CD4-positive, alpha-beta memory T cell (primary cell): Measurements from ENCODE around the gene TAS2R41. TPM values are rescaled to one million over a fixed set of nuclear protein-coding genes. Genes with fewer than 3 reads are reported as not detected.
"Not testable (repeated sequence)": the region's sequence is repeated elsewhere in the genome, so short reads cannot be mapped to it uniquely, and the experiment has no call there.

Experiments
- CTCF ChIA-PET: fragments of 350-600 bp; sonication (Branson Sonifier 250); formaldehyde crosslinking; loops from one replicate; lab custom pipeline; 2021; ENCODE audit warnings: inconsistent platforms; ENCODE audit not compliant: partially characterized antibody; lab: Charles Lee
- POLR2A ChIA-PET: fragments of 350-600 bp; sonication (Branson Sonifier 250); formaldehyde crosslinking; loops from one replicate; lab custom pipeline; 2021; ENCODE audit not compliant: partially characterized antibody; lab: Charles Lee
- DNase-seq, 5 donors: peaks; one replicate each; pipeline versions ENCODE4 v3.0.0 to v3.0.0-alpha.2; 2020 to 2022; ENCODE audit warnings: mixed read lengths in 1 of 5
- H3K27ac ChIP-seq: one replicate; pipeline ENCODE4 v1.7.0; 2013; ENCODE audit warnings: low read depth, low read length
- H3K27me3 ChIP-seq: 2 replicates; pipeline ENCODE4 v1.7.0; 2013; ENCODE audit warnings: mild to moderate bottlenecking, low read length, moderate library complexity; ENCODE audit not compliant: insufficient read depth
- H3K36me3 ChIP-seq: 2 replicates; pipeline ENCODE4 v1.7.0; 2013; ENCODE audit warnings: mild to moderate bottlenecking, low read length, moderate library complexity; ENCODE audit not compliant: insufficient read depth
- H3K4me1 ChIP-seq: 2 replicates; pipeline ENCODE4 v1.7.0; 2013; ENCODE audit warnings: mild to moderate bottlenecking, low read length, moderate library complexity; ENCODE audit not compliant: insufficient read depth
- H3K4me3 ChIP-seq, 2 donors: one replicate each; pipeline ENCODE4 v1.7.0; 2013; ENCODE audit warnings: low read length in 2 of 2, mild to moderate bottlenecking in 1 of 2
- H3K9me3 ChIP-seq, 2 donors: one replicate each; pipeline ENCODE4 v1.7.0; 2013; ENCODE audit warnings: low read length in 2 of 2, control low read depth in 1 of 2; ENCODE audit not compliant: control insufficient read depth in 1 of 2
- H3K27ac Mint-ChIP-seq, 7 donors: one replicate each; pipeline ENCODE4 v1.8.0; 2020 to 2021; ENCODE audit warnings: mixed read lengths in 7 of 7, mild to moderate bottlenecking in 6 of 7, inconsistent platforms in 3 of 7, moderate library complexity in 3 of 7
- H3K27me3 Mint-ChIP-seq, 2 donors: one replicate each; pipeline ENCODE4 v1.8.0; 2020 to 2021; ENCODE audit warnings: mixed read lengths in 2 of 2
- H3K36me3 Mint-ChIP-seq, 2 donors: one replicate each; pipeline ENCODE4 v1.8.0; 2020 to 2021; ENCODE audit warnings: mixed read lengths in 2 of 2, inconsistent platforms in 1 of 2, mild to moderate bottlenecking in 1 of 2
- H3K4me1 Mint-ChIP-seq, 4 donors: one replicate each; pipeline ENCODE4 v1.8.0; 2020 to 2021; ENCODE audit warnings: mixed read lengths in 4 of 4, mild to moderate bottlenecking in 1 of 4
- H3K4me3 Mint-ChIP-seq, 8 donors: one replicate each; pipeline ENCODE4 v1.8.0; 2020 to 2021; ENCODE audit warnings: mixed read lengths in 8 of 8, mild to moderate bottlenecking in 7 of 8, moderate library complexity in 6 of 8, inconsistent platforms in 3 of 8
- H3K9me3 Mint-ChIP-seq, 8 donors: one replicate each; pipeline ENCODE4 v1.8.0; 2020 to 2021; ENCODE audit warnings: mixed read lengths in 8 of 8, mild to moderate bottlenecking in 5 of 8, inconsistent platforms in 3 of 8, moderate library complexity in 1 of 8
- intact Hi-C: fragments of 100-400 bp; cut with micrococcal nuclease; formaldehyde crosslinking; loops from one replicate; pipeline ENCODE4 v1.15.1; 2023
- polyA plus RNA-seq, 2 donors: library from polyadenylated mRNA; unstranded; fragments of 300-500 nt; fragmentation: Illumina TruSeq; gene quantifications; one replicate each; pipeline ENCODE4 v1.2.3, GENCODE V29; 2021
- total RNA-seq, 2 experiments: library from RNA; stranded (reverse); gene quantifications; one replicate each; pipeline ENCODE4 v1.2.3, GENCODE V29; 2021

TAS2R41 gene
- total and polyA plus RNA-seq, 4 experiments from 2014 or later: 0.61 to 0.73 TPM; not detected in 2

GRCh38 chr7:143518941-143519340 lies 41.3 kb downstream of the TAS2R41 start:
- H3K36me3 ChIP-seq: no peaks in the 10 kb centered on the region
- H3K27me3 ChIP-seq: no peaks in the 10 kb centered on the region
- no peak for DNase-seq
- H3K9me3 ChIP-seq: no peaks in the 10 kb centered on the region
- Mint-ChIP-seq H3K27ac (no peak overlapping the region), H3K36me3 (peaks cover 3 to 9% of the 10 kb centered on the region in 2 donors), H3K4me1 (no peaks in the 10 kb centered on the region), H3K4me3 (no peak overlapping the region), H3K27me3 (no peaks in the 10 kb centered on the region), H3K9me3 (no peaks in the 10 kb centered on the region)
- H3K4me1 ChIP-seq: no peaks in the 10 kb centered on the region
- no peak overlapping the region for H3K4me3 ChIP-seq
- POLR2A ChIA-PET: no interaction called here
- H3K27ac ChIP-seq: no peak overlapping the region
- intact Hi-C loops: no loop called here
- CTCF ChIA-PET: no interaction called here

- Mint-ChIP-seq H3K27ac (no peak overlapping the region), H3K4me3 (no peak overlapping the region), H3K36me3 (peaks cover 3 to 8% of the 10 kb centered on the region in 2 donors), H3K9me3 (no peaks in the 10 kb centered on the region), H3K4me1 (no peaks in the 10 kb centered on the region), H3K27me3 (no peaks in the 10 kb centered on the region)
- Histone ChIP-seq H3K9me3 (no peaks in the 10 kb centered on the region), H3K27me3 (no peaks in the 10 kb centered on the region), H3K27ac (no peak overlapping the region), H3K4me1 (no peaks in the 10 kb centered on the region), H3K36me3 (no peaks in the 10 kb centered on the region), H3K4me3 (no peak overlapping the region)
- DNase-seq: no peak
- ChIA-PET CTCF (no interaction called here), POLR2A (no interaction called here)
- intact Hi-C loops: no loop called here
Measured at GRCh38 chr7:143519411-143520131, 41.9 kb downstream of the TAS2R41 start.

DNA sequence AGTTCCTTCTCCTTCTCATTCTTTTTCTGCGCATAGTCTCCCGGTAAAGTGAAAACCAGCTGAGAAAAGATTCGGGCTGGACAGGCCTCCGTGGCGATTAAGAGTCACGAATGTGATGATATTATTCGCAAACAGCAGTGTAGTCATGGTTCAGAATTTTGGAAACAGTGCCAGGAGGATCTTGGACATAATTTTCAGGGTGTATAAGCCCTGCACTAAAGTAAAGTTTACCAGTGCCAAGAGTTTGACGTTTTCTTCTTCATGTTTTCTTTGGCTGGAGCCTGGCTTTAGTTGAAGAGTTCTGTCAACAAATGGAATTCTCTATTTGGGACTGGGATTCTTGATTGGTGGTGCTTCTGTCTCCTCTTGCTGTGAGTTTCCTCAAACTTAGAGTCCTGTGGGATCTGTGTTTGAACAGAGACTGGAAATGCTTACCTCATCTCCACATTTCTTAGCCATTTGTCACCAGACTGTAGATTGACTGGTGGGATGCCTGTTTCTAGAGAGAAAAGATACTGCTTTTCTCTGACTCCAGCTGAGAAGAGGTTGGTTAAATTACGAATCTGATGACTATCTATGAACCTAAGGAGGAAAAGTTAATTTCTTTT lies 44.7 kb downstream of the TAS2R41 start:
- H3K27ac Mint-ChIP-seq, intact Hi-C loops, H3K4me3 Mint-ChIP-seq, H3K4me3 ChIP-seq, H3K27me3 ChIP-seq, H3K4me1 ChIP-seq, H3K27me3 Mint-ChIP-seq, H3K36me3 ChIP-seq, H3K9me3 ChIP-seq, POLR2A ChIA-PET, H3K4me1 Mint-ChIP-seq, H3K36me3 Mint-ChIP-seq, CTCF ChIA-PET, DNase-seq, H3K9me3 Mint-ChIP-seq, H3K27ac ChIP-seq: not testable (repeated sequence)

Other genes with a start within 250 kb of the TAS2R41 start
- 100 to 1,000 TPM; 469 to 482 TPM for gene GSTK1, start 214.4 kb upstream of the TAS2R41 start, total RNA-seq
- 100 to 1,000 TPM; 692 to 748 TPM for gene GSTK1, start 214.4 kb upstream of the TAS2R41 start, polyA plus RNA-seq
- gene TMEM139, start 192.9 kb upstream of the TAS2R41 start, total RNA-seq: 1 to 10 TPM in 1 of 2 experiments, under 1 TPM in 1; 0.61 to 1.8 TPM
- 1 to 10 TPM; 1.0 to 2.1 TPM for gene TMEM139, start 192.9 kb upstream of the TAS2R41 start, polyA plus RNA-seq
- 10 to 100 TPM; 94.3 to 96.1 TPM for gene CASP2, start 189.5 kb upstream of the TAS2R41 start, total RNA-seq
- 10 to 100 TPM in 1 of 2 donors, 1 to 10 TPM in 1; 5.3 to 29.2 TPM for gene CASP2, start 189.5 kb upstream of the TAS2R41 start, polyA plus RNA-seq
- not detected for gene CLCN1, start 161.8 kb upstream of the TAS2R41 start, total RNA-seq
- gene CLCN1, start 161.8 kb upstream of the TAS2R41 start, polyA plus RNA-seq: under 1 TPM in 1 of 2 donors, not detected in 1; 0.06 TPM
- gene FAM131B, start 115.2 kb upstream of the TAS2R41 start, total RNA-seq: under 1 TPM; 0.61 to 0.97 TPM
- gene FAM131B, start 115.2 kb upstream of the TAS2R41 start, polyA plus RNA-seq: not detected
- 100 to 1,000 TPM; 145 to 148 TPM for gene ZYX, start 96.5 kb upstream of the TAS2R41 start, total RNA-seq
- 100 to 1,000 TPM in 1 of 2 donors, 10 to 100 TPM in 1; 55.7 to 145 TPM for gene ZYX, start 96.5 kb upstream of the TAS2R41 start, polyA plus RNA-seq
- 10 to 100 TPM; 30.7 to 34.4 TPM for gene EPHA1, start 69.0 kb upstream of the TAS2R41 start, total RNA-seq
- 10 to 100 TPM in 1 of 2 donors, 1 to 10 TPM in 1; 4.2 to 14.4 TPM for gene EPHA1, start 69.0 kb upstream of the TAS2R41 start, polyA plus RNA-seq
- gene TAS2R60, start 34.4 kb upstream of the TAS2R41 start, total RNA-seq: 1 to 10 TPM in 1 of 2 experiments, under 1 TPM in 1; 0.36 to 1.4 TPM
- gene TAS2R60, start 34.4 kb upstream of the TAS2R41 start, polyA plus RNA-seq: under 1 TPM; 0.89 to 0.94 TPM
- not detected for gene CTAGE15, start 93.9 kb downstream of the TAS2R41 start, total RNA-seq
- gene CTAGE15, start 93.9 kb downstream of the TAS2R41 start, polyA plus RNA-seq: under 1 TPM in 1 of 2 donors, not detected in 1; 0.11 TPM
- 10 to 100 TPM; 27.6 to 31.6 TPM for gene TCAF2, start 143.1 kb downstream of the TAS2R41 start, total RNA-seq
- gene TCAF2, start 143.1 kb downstream of the TAS2R41 start, polyA plus RNA-seq: 1 to 10 TPM; 8.3 to 9.1 TPM